B cell (primary cell): ENCODE results near the gene ZNF587.

Source experiments
- EZH2 ChIP-seq: IDR thresholded peaks from 2 replicates; pipeline ENCODE4 v1.6.1; 2012; ENCODE audit warnings: borderline replicate concordance, low read depth, mild to moderate bottlenecking, moderate library complexity, low read length; ENCODE audit not compliant: insufficient read depth, poor library complexity, severe bottlenecking
- TF ChIP-seq, protein P1 (sequence below): fragments of 200-600 bp; IDR thresholded peaks from one replicate; pipeline ENCODE4 v1.8.0; 2022; ENCODE audit warnings: antibody characterized with exemption, mild to moderate bottlenecking

DNA sequence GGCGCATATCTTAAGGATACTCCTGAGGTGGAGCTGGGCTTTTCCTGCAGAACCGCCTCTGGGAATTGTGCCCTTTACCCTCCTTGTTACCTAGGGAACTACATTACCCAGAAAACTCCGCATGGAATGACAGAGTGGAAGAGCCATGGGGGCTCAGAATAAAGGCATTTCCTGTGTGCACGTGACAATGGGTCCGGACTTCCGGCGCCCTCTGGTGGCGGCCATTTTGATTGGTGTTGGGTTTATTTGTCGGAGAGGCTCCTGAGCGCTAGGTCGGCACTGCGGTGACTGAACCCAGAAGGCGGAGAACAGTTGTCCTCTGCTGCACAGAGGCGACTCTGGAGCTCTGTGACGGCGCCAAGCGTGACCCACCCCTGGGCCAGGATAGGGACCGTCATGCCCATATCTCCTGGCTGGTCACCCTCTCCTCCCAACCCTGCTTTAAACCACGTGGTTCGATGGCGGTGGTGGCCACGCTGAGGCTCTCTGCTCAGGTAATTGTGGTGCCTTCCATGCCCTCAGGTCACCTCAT, 19.5 kb upstream of the ZNF587 start, which contains the start of gene ZNF587B:
- TF ChIP-seq, protein P1, sequence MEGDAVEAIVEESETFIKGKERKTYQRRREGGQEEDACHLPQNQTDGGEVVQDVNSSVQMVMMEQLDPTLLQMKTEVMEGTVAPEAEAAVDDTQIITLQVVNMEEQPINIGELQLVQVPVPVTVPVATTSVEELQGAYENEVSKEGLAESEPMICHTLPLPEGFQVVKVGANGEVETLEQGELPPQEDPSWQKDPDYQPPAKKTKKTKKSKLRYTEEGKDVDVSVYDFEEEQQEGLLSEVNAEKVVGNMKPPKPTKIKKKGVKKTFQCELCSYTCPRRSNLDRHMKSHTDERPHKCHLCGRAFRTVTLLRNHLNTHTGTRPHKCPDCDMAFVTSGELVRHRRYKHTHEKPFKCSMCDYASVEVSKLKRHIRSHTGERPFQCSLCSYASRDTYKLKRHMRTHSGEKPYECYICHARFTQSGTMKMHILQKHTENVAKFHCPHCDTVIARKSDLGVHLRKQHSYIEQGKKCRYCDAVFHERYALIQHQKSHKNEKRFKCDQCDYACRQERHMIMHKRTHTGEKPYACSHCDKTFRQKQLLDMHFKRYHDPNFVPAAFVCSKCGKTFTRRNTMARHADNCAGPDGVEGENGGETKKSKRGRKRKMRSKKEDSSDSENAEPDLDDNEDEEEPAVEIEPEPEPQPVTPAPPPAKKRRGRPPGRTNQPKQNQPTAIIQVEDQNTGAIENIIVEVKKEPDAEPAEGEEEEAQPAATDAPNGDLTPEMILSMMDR, result peak; percentile 39
- TF ChIP-seq EZH2, result no peak
